ENCODE results near the gene CTSO.

Gene CTSO

DNA sequence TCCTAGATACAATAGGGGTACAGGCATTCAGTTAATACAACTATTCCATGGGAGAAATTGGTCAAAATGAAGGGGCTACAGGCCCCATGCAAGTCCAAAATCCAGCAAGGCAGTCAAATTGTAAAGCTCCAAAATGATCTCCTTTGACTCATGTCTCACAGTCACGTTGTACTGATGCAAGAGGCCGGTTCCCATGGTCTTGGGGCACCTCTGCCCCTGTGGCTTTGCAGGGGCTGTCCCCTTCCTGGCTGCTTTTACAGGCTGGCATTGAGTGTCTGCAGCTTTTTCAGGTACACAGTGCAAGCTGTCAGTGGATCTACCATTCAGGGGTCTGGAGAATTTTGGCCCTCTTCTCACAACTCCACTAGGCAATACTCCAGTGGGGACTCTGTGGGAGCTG, 75.1 kb downstream of the CTSO start:
- Histone ChIP-seq H3K4me3 (ENCODE audit: low read depth, low read length) (no peak overlapping the region), H3K9ac (ENCODE audit: low read depth, low read length) (no peak overlapping the region), H3K36me3 (ENCODE audit: control insufficient read depth, insufficient read depth, low read length) (no peaks in the 10 kb centered on the region), H3K27me3 (ENCODE audit: control insufficient read depth, insufficient read depth, low read length) (no peaks in the 10 kb centered on the region), H3K9me3 (ENCODE audit: control insufficient read depth, insufficient read depth, low read length) (no peaks in the 10 kb centered on the region), H3K4me1 (ENCODE audit: control insufficient read depth, insufficient read depth, low read length) (no peaks in the 10 kb centered on the region)

DNA sequence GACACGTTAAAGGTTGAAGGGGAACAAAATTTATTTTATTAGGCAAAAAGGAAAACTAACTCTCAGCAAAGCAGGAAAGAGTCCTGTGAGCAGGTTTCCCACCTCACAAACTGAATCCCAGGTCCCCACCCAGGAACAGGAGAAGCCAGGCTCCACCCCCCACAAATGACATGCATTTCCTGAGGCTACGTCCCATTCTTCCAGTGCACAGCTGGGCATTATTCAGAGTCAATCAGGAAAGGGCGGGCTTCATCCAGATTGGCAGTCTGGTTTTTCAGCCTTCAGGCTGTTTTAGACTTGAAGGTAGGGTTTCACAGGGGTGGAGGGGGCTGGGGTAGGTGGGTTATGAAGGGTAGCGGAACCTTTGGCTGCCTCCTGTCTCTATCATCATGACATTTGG, 75.7 kb downstream of the CTSO start:
- no peak overlapping the region for H3K4me3 ChIP-seq (ENCODE audit: low read depth, low read length)
- H3K9ac ChIP-seq (ENCODE audit: low read depth, low read length): no peak overlapping the region
- H3K27me3 ChIP-seq (ENCODE audit: control insufficient read depth, insufficient read depth, low read length): no peaks in the 10 kb centered on the region
- no peaks in the 10 kb centered on the region for H3K4me1 ChIP-seq (ENCODE audit: control insufficient read depth, insufficient read depth, low read length)
- H3K9me3 ChIP-seq (ENCODE audit: control insufficient read depth, insufficient read depth, low read length): no peaks in the 10 kb centered on the region
- H3K36me3 ChIP-seq (ENCODE audit: control insufficient read depth, insufficient read depth, low read length): no peaks in the 10 kb centered on the region

DNA sequence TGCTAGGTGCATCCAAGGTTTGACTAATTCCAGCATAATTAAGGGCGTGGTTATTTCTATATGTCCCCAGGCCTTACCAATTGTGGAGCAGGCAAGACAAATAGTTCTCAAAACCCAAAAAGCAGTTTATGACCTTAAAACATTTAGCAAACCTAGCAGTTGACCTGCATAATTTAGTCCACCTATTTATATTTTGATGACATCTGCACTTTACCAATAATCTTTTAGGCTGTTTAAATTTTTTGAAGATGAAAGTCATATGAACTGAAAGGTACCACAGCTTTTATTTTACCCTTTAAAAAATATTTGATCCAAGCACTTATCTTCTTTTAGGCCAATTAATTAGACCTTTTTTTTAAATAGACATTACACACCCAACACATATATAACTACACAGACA, 77.8 kb downstream of the CTSO start:
- Histone ChIP-seq H3K4me1 (ENCODE audit: control insufficient read depth, insufficient read depth, low read length) (no peaks in the 10 kb centered on the region), H3K36me3 (ENCODE audit: control insufficient read depth, insufficient read depth, low read length) (no peaks in the 10 kb centered on the region), H3K9ac (ENCODE audit: low read depth, low read length) (no peak overlapping the region), H3K9me3 (ENCODE audit: control insufficient read depth, insufficient read depth, low read length) (no peaks in the 10 kb centered on the region), H3K4me3 (ENCODE audit: low read depth, low read length) (no peak overlapping the region), H3K27me3 (ENCODE audit: control insufficient read depth, insufficient read depth, low read length) (no peaks in the 10 kb centered on the region)

Data from iPS-15b (cell line).